Vagina (tissue), 2 donors: ENCODE results near the gene LITAF. TPM values are rescaled to one million over a fixed set of nuclear protein-coding genes. Genes with fewer than 3 reads are reported as not detected.
"Not testable (repeated sequence)": the region's sequence is repeated elsewhere in the genome, so short reads cannot be mapped to it uniquely, and the experiment has no call there.

Source experiments
- DNase-seq, 2 donors: peaks; one replicate each; pipeline ENCODE4 v3.0.0-alpha.2; 2017; ENCODE audit errors: extremely low spot score in 2 of 2
- H3K27ac ChIP-seq: fragments of 200-600 bp; sonication (generic); one replicate; pipeline ENCODE4 v1.5.1; 2019
- H3K27me3 ChIP-seq: fragments of 200-600 bp; sonication (generic); one replicate; pipeline ENCODE4 v1.5.1; 2019
- H3K36me3 ChIP-seq, 2 donors: fragments of 200-600 bp; sonication (generic); one replicate each; pipeline ENCODE4 v1.5.1; 2017 to 2019
- H3K4me1 ChIP-seq: fragments of 200-600 bp; sonication (generic); one replicate; pipeline ENCODE4 v1.5.1; 2019
- H3K4me3 ChIP-seq, 2 donors: fragments of 200-600 bp; sonication (generic); 1 replicate in 1 of 2; 2 replicates in 1 of 2; pipeline ENCODE4 v1.5.1; 2016 to 2019
- H3K9me3 ChIP-seq: fragments of 200-600 bp; sonication (generic); one replicate; pipeline ENCODE4 v1.5.1; 2019
- CTCF ChIP-seq, 3 experiments: fragments of 450-650 bp in 2 of 3; fragments of 200-600 bp in 1 of 3; sonication (generic) in 1 of 3; IDR thresholded peaks; one replicate each; pipeline ENCODE4 v1.5.1; 2017 to 2019; ENCODE audit warnings: antibody characterized with exemption in 3 of 3, mild to moderate bottlenecking in 2 of 3, moderate library complexity in 2 of 3
- POLR2A ChIP-seq, 2 donors: fragments of 450-650 bp; IDR thresholded peaks; one replicate each; pipeline ENCODE4 v1.6.1; 2017; ENCODE audit warnings: antibody characterized with exemption in 2 of 2, mild to moderate bottlenecking in 2 of 2, moderate library complexity in 2 of 2
- POLR2AphosphoS5 ChIP-seq, 2 donors: sonication (generic); formaldehyde crosslinking; IDR thresholded peaks; one replicate each; pipeline ENCODE4 v1.9.0; 2017; ENCODE audit warnings: antibody characterized with exemption in 2 of 2, mild to moderate bottlenecking in 2 of 2, low read depth in 1 of 2; ENCODE audit not compliant: insufficient read depth in 1 of 2
- intact Hi-C: fragments of 100-400 bp; cut with DNase I; formaldehyde crosslinking; loops from one replicate; pipeline ENCODE4 v1.15.1; 2023
- total RNA-seq: library from RNA; depleted of rRNA; stranded (reverse); fragments of >200 nt; gene quantifications from one replicate; pipeline ENCODE4 v1.2.3, GENCODE V29; 2016

LITAF gene
- total RNA-seq, 1 donor from 2014 or later: 111 TPM

- TF ChIP-seq POLR2A (IDR thresholded peaks at IDR 0.05) (no peak), CTCF (IDR thresholded peaks at IDR 0.05) (no peak), POLR2AphosphoS5 (IDR thresholded peaks at IDR 0.05; ENCODE audit: insufficient read depth in 1 of 2, low read depth in 1 of 2) (no peak)
- H3K4me3 ChIP-seq: no peak overlapping the region
- peak overlapping the region; percentile 99 for H3K27ac ChIP-seq
- no peaks in the 10 kb centered on the region for H3K27me3 ChIP-seq
- no peaks in the 10 kb centered on the region for H3K36me3 ChIP-seq
- DNase-seq: no peak
- peaks cover 79% of the 10 kb centered on the region for H3K4me1 ChIP-seq
- no peaks in the 10 kb centered on the region for H3K9me3 ChIP-seq
- intact Hi-C loops: loop anchor here (5.0 kb wide), 1 partner anchor 51 kb away; no protein-coding TSS in a partner anchor
Observed at GRCh38 chr16:11581678-11582077, 5.0 kb downstream of the LITAF start.

GRCh38 chr16:11580451-11581086 lies 6.2 kb downstream of the LITAF start:
- intact Hi-C loops: loop anchor here (5.0 kb wide), 1 partner anchor 52 kb away; no protein-coding TSS in a partner anchor
- H3K36me3 ChIP-seq: no peaks in the 10 kb centered on the region

GRCh38 chr16:11577290-11577660 lies 9.4 kb downstream of the LITAF start:
- H3K27ac ChIP-seq, intact Hi-C loops, H3K36me3 ChIP-seq, H3K27me3 ChIP-seq, H3K4me3 ChIP-seq, DNase-seq, H3K9me3 ChIP-seq: not testable (repeated sequence)
- peaks cover 84% of the 10 kb centered on the region for H3K4me1 ChIP-seq

More at GRCh38 chr16:11580451-11581086, 6.2 kb downstream of the LITAF start:
- H3K4me1 ChIP-seq: peaks cover 89% of the 10 kb centered on the region
- no peaks in the 10 kb centered on the region for H3K9me3 ChIP-seq
- peak overlapping the region; percentile 14 for H3K27ac ChIP-seq
- no peak for TF ChIP-seq POLR2AphosphoS5 (IDR thresholded peaks at IDR 0.05; ENCODE audit: insufficient read depth in 1 of 2, low read depth in 1 of 2)
- TF ChIP-seq CTCF (IDR thresholded peaks at IDR 0.05): no peak
- H3K27me3 ChIP-seq: no peaks in the 10 kb centered on the region
- no peak for DNase-seq
- H3K4me3 ChIP-seq: no peak overlapping the region

- TF ChIP-seq POLR2A (IDR thresholded peaks at IDR 0.05): no peak
- no peak for TF ChIP-seq CTCF (IDR thresholded peaks at IDR 0.05)
- no peak for TF ChIP-seq POLR2AphosphoS5 (IDR thresholded peaks at IDR 0.05; ENCODE audit: insufficient read depth in 1 of 2, low read depth in 1 of 2)
- H3K4me1 ChIP-seq: peaks cover 86% of the 10 kb centered on the region
- no peaks in the 10 kb centered on the region for H3K36me3 ChIP-seq
- H3K27ac ChIP-seq: no peak overlapping the region
- H3K4me3 ChIP-seq: no peak overlapping the region
- no peak for DNase-seq
- intact Hi-C loops: no loop called here
- H3K9me3 ChIP-seq: no peaks in the 10 kb centered on the region
- no peaks in the 10 kb centered on the region for H3K27me3 ChIP-seq
Observed at GRCh38 chr16:11576427-11577289, 10.1 kb downstream of the LITAF start.

GRCh38 chr16:11575223-11575589 lies 11.5 kb downstream of the LITAF start:
- no peaks in the 10 kb centered on the region for H3K9me3 ChIP-seq
- no peak overlapping the region for H3K4me3 ChIP-seq
- intact Hi-C loops: no loop called here
- no peak for DNase-seq
- no peaks in the 10 kb centered on the region for H3K27me3 ChIP-seq
- peak overlapping the region; percentile 35 for H3K27ac ChIP-seq
- TF ChIP-seq POLR2A (IDR thresholded peaks at IDR 0.05) (no peak), POLR2AphosphoS5 (IDR thresholded peaks at IDR 0.05; ENCODE audit: insufficient read depth in 1 of 2, low read depth in 1 of 2) (no peak), CTCF (IDR thresholded peaks at IDR 0.05) (no peak)
- H3K4me1 ChIP-seq: peaks cover 88% of the 10 kb centered on the region
- no peaks in the 10 kb centered on the region for H3K36me3 ChIP-seq
